HEK293 (cell line): ENCODE measurements around the gene SLC35D1.

Experiments used
- CTCF ChIA-PET: fragments of 350-600 bp; formaldehyde crosslinking; extraction: SDS; loops from one replicate; lab custom pipeline; 2021; ENCODE audit warnings: antibody characterized with exemption; lab: Yijun Ruan, JAX
- POLR2A ChIA-PET: fragments of 300-600 bp; formaldehyde crosslinking; extraction: SDS; loops from one replicate; lab custom pipeline; 2020; ENCODE audit warnings: antibody characterized with exemption, inconsistent platforms; lab: Yijun Ruan, JAX
- H3K27ac ChIP-seq: fragments of 200-500 bp; sonication (Bioruptor generic); 2 replicates; pipeline ENCODE4 v1.5.1; 2014; ENCODE audit warnings: low read depth, low read length, control low read depth, inconsistent platforms; ENCODE audit errors: extremely low read depth
- H3K36me3 ChIP-seq, 2 experiments: fragments of 200-500 bp in 1 of 2; sonication (Bioruptor generic) in 1 of 2; 1 replicate in 1 of 2; 2 replicates in 1 of 2; pipeline ENCODE4 v1.5.1; 2014 to 2017; ENCODE audit warnings: inconsistent platforms in 2 of 2, low read length in 2 of 2; ENCODE audit not compliant: control insufficient read depth in 2 of 2, insufficient read depth in 1 of 2
- H3K4me1 ChIP-seq: fragments of 200-500 bp; sonication (Bioruptor generic); 2 replicates; pipeline ENCODE4 v1.5.1; 2014; ENCODE audit warnings: mild to moderate bottlenecking, low read length, inconsistent platforms; ENCODE audit not compliant: control insufficient read depth, insufficient read depth
- H3K4me3 ChIP-seq: 2 replicates; pipeline ENCODE4 v1.5.1; 2011; ENCODE audit warnings: low read depth, mild to moderate bottlenecking, control low read depth, low read length, moderate library complexity
- H3K9me3 ChIP-seq: fragments of 200-500 bp; sonication (Bioruptor generic); 2 replicates; pipeline ENCODE4 v1.5.1; 2014; ENCODE audit warnings: low read depth, low read length, inconsistent platforms; ENCODE audit not compliant: control insufficient read depth, insufficient read depth
- GLIS1 ChIP-seq: fragments of 450-650 bp; formaldehyde crosslinking; IDR thresholded peaks from 2 replicates; pipeline ENCODE4 v1.5.1; 2016; ENCODE audit warnings: missing biosample characterization, missing genetic modification characterization
- HOXA7 ChIP-seq: sonication (generic); formaldehyde crosslinking; IDR thresholded peaks from 2 replicates; pipeline ENCODE4 v1.8.1; 2022; ENCODE audit warnings: missing genetic modification reagents, borderline replicate concordance
- MYNN ChIP-seq: fragments of 450-650 bp; formaldehyde crosslinking; IDR thresholded peaks from 2 replicates; pipeline ENCODE4 v1.5.1; 2016; ENCODE audit warnings: missing biosample characterization, missing genetic modification characterization, borderline replicate concordance
- OVOL3 ChIP-seq: fragments of 450-650 bp; formaldehyde crosslinking; IDR thresholded peaks from 2 replicates; pipeline ENCODE4 v1.5.1; 2016; ENCODE audit warnings: missing biosample characterization, missing genetic modification characterization
- YY2 ChIP-seq: fragments of 450-650 bp; formaldehyde crosslinking; IDR thresholded peaks from 2 replicates; pipeline ENCODE4 v1.5.1; 2016; ENCODE audit warnings: missing biosample characterization, missing genetic modification characterization
- ZBTB17 ChIP-seq: fragments of 450-650 bp; formaldehyde crosslinking; IDR thresholded peaks from 2 replicates; pipeline ENCODE4 v1.5.1; 2016; ENCODE audit warnings: missing biosample characterization, missing genetic modification characterization
- ZNF202 ChIP-seq: fragments of 450-650 bp; formaldehyde crosslinking; IDR thresholded peaks from 2 replicates; pipeline ENCODE4 v1.5.1; 2016; ENCODE audit warnings: missing biosample characterization, missing genetic modification characterization, borderline replicate concordance
- ZNF302 ChIP-seq: fragments of 450-650 bp; formaldehyde crosslinking; IDR thresholded peaks from 2 replicates; pipeline ENCODE4 v1.5.1; 2016; ENCODE audit warnings: missing biosample characterization, missing genetic modification characterization, low read depth
- ZNF433 ChIP-seq: fragments of 450-650 bp; formaldehyde crosslinking; IDR thresholded peaks from 2 replicates; pipeline ENCODE4 v1.5.1; 2016; ENCODE audit warnings: missing biosample characterization, missing genetic modification characterization, low read depth
- ZNF510 ChIP-seq: fragments of 450-650 bp; formaldehyde crosslinking; IDR thresholded peaks from 2 replicates; pipeline ENCODE4 v1.5.1; 2018; ENCODE audit warnings: mild to moderate bottlenecking, missing genetic modification characterization, missing biosample characterization; ENCODE audit not compliant: insufficient replicate concordance
- ZNF548 ChIP-seq: fragments of 450-650 bp; formaldehyde crosslinking; IDR thresholded peaks from 2 replicates; pipeline ENCODE4 v1.5.1; 2016; ENCODE audit warnings: missing biosample characterization, missing genetic modification characterization
- ZNF596 ChIP-seq: fragments of 450-650 bp; IDR thresholded peaks from 2 replicates; pipeline ENCODE4 v1.5.0; 2018; ENCODE audit warnings: missing biosample characterization, mild to moderate bottlenecking, missing genetic modification characterization, moderate library complexity
- ZNF654 ChIP-seq: fragments of 450-650 bp; formaldehyde crosslinking; IDR thresholded peaks from 2 replicates; pipeline ENCODE4 v1.5.1; 2016; ENCODE audit warnings: low read depth, missing biosample characterization, missing genetic modification characterization
- ZNF664 ChIP-seq: fragments of 450-650 bp; formaldehyde crosslinking; IDR thresholded peaks from 2 replicates; pipeline ENCODE4 v1.5.1; 2016; ENCODE audit warnings: missing biosample characterization, missing genetic modification characterization
- ZNF777 ChIP-seq: fragments of 450-650 bp; formaldehyde crosslinking; IDR thresholded peaks from 2 replicates; pipeline ENCODE4 v1.5.1; 2017; ENCODE audit warnings: missing biosample characterization, missing genetic modification characterization, borderline replicate concordance
- TF ChIP-seq, protein P1 (sequence below): fragments of 450-650 bp; formaldehyde crosslinking; IDR thresholded peaks from 2 replicates; pipeline ENCODE4 v1.5.1; 2017; ENCODE audit warnings: missing biosample characterization, missing genetic modification characterization
- TF ChIP-seq, protein P2 (sequence below): sonication (generic); formaldehyde crosslinking; IDR thresholded peaks from 2 replicates; pipeline ENCODE4 v1.8.1; 2022; ENCODE audit warnings: mild to moderate bottlenecking, moderate library complexity, missing genetic modification reagents
- TF ChIP-seq, protein P3 (sequence below): fragments of 450-650 bp; formaldehyde crosslinking; IDR thresholded peaks from 2 replicates; pipeline ENCODE4 v1.5.1; 2017; ENCODE audit warnings: missing biosample characterization, missing genetic modification characterization
- TF ChIP-seq, protein P4 (sequence below): fragments of 450-650 bp; formaldehyde crosslinking; IDR thresholded peaks from 2 replicates; pipeline ENCODE4 v1.5.1; 2016; ENCODE audit warnings: missing biosample characterization, missing genetic modification characterization
- TF ChIP-seq, protein P5 (sequence below): fragments of 450-650 bp; formaldehyde crosslinking; IDR thresholded peaks from 2 replicates; pipeline ENCODE4 v1.5.1; 2016; ENCODE audit warnings: missing biosample characterization, missing genetic modification characterization, borderline replicate concordance

SLC35D1 gene

DNA sequence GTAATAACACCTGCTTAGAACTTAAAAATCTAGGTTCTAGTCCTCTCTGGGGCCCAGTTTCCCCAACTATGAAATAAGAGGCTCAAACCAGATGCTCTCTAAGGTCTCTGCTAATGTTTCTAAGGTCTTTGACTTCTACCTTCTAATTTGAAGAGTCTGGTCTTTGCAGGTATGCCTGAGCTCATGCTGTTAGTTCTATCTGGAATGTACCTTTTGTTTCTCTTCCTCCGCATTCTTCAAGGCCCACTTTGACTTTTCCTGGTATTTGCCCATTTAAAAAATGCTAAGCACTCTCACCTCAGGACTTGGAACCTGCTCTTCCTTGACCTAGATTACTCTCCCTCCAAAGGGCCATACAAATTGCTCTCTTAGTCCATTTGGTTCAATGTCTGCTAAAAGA, 13.5 kb downstream of the SLC35D1 start:
- POLR2A ChIA-PET = no interaction called here
- H3K9me3 ChIP-seq = no peaks in the 10 kb centered on the region
- TF ChIP-seq, protein P1, sequence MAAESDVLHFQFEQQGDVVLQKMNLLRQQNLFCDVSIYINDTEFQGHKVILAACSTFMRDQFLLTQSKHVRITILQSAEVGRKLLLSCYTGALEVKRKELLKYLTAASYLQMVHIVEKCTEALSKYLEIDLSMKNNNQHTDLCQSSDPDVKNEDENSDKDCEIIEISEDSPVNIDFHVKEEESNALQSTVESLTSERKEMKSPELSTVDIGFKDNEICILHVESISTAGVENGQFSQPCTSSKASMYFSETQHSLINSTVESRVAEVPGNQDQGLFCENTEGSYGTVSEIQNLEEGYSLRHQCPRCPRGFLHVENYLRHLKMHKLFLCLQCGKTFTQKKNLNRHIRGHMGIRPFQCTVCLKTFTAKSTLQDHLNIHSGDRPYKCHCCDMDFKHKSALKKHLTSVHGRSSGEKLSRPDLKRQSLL = no peak
- TF ChIP-seq ZBTB17 (tag by site-specific recombination) (no peak), ZNF510 (no peak), ZNF302 (tag by site-specific recombination) (no peak), ZNF664 (tag by site-specific recombination) (no peak), GLIS1 (tag by site-specific recombination) (no peak), ZNF654 (tag by site-specific recombination) (no peak), MYNN (no peak), ZNF596 (tag by site-specific recombination) (no peak)
- H3K36me3 ChIP-seq = peaks cover 43 to 91% of the 10 kb centered on the region in 2 experiments
- H3K4me3 ChIP-seq = no peak overlapping the region
- CTCF ChIA-PET = interaction anchor here (0.6 kb wide), 1 partner anchor 111 kb away, joined by 4 read pairs; no protein-coding TSS in a partner anchor
- no peak overlapping the region for H3K27ac ChIP-seq
- H3K4me1 ChIP-seq = no peaks in the 10 kb centered on the region

DNA sequence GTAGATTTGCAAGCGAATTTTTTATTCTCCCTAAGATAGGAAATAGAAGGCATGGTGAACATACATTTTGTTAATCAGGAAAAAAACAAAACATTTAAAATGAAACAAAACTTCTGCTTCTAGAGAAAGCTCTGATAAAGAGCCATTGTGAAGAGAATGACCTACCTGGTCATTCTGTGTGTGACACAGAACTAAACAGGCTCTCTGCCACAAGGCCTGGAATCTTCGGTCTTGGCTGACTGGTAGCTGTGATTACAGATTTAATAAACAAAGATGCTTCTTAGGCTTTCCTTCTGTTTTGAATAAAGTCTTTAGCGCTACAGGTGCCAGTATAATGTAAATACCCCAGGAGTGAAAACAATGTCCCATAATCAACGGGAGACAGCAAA, 22.1 kb downstream of the SLC35D1 start:
- Histone ChIP-seq H3K4me3 (no peak overlapping the region), H3K27ac (no peak overlapping the region), H3K4me1 (no peaks in the 10 kb centered on the region), H3K9me3 (no peaks in the 10 kb centered on the region), H3K36me3 (peaks cover 15 to 39% of the 10 kb centered on the region in 2 experiments)
- ChIA-PET CTCF (interaction anchor here (0.6 kb wide), 1 partner anchor 58 kb away, joined by 4 read pairs; no protein-coding TSS in a partner anchor), POLR2A (no interaction called here)
- TF ChIP-seq YY2 (tag by site-specific recombination) (no peak), OVOL3 (no peak), ZNF202 (tag by site-specific recombination) (no peak), ZNF433 (tag by site-specific recombination) (no peak), ZNF777 (tag by site-specific recombination) (no peak), HOXA7 (CRISPR knock-in tag) (no peak), ZNF548 (tag by site-specific recombination) (no peak)
- TF ChIP-seq, protein P2, sequence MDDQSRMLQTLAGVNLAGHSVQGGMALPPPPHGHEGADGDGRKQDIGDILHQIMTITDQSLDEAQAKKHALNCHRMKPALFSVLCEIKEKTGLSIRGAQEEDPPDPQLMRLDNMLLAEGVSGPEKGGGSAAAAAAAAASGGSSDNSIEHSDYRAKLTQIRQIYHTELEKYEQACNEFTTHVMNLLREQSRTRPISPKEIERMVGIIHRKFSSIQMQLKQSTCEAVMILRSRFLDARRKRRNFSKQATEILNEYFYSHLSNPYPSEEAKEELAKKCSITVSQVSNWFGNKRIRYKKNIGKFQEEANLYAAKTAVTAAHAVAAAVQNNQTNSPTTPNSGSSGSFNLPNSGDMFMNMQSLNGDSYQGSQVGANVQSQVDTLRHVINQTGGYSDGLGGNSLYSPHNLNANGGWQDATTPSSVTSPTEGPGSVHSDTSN (CRISPR knock-in tag) = no peak
- TF ChIP-seq, protein P3, sequence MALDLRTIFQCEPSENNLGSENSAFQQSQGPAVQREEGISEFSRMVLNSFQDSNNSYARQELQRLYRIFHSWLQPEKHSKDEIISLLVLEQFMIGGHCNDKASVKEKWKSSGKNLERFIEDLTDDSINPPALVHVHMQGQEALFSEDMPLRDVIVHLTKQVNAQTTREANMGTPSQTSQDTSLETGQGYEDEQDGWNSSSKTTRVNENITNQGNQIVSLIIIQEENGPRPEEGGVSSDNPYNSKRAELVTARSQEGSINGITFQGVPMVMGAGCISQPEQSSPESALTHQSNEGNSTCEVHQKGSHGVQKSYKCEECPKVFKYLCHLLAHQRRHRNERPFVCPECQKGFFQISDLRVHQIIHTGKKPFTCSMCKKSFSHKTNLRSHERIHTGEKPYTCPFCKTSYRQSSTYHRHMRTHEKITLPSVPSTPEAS (tag by site-specific recombination) = no peak
- TF ChIP-seq, protein P4, sequence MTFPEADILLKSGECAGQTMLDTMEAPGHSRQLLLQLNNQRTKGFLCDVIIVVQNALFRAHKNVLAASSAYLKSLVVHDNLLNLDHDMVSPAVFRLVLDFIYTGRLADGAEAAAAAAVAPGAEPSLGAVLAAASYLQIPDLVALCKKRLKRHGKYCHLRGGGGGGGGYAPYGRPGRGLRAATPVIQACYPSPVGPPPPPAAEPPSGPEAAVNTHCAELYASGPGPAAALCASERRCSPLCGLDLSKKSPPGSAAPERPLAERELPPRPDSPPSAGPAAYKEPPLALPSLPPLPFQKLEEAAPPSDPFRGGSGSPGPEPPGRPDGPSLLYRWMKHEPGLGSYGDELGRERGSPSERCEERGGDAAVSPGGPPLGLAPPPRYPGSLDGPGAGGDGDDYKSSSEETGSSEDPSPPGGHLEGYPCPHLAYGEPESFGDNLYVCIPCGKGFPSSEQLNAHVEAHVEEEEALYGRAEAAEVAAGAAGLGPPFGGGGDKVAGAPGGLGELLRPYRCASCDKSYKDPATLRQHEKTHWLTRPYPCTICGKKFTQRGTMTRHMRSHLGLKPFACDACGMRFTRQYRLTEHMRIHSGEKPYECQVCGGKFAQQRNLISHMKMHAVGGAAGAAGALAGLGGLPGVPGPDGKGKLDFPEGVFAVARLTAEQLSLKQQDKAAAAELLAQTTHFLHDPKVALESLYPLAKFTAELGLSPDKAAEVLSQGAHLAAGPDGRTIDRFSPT (tag by site-specific recombination) = no peak
- TF ChIP-seq, protein P5, sequence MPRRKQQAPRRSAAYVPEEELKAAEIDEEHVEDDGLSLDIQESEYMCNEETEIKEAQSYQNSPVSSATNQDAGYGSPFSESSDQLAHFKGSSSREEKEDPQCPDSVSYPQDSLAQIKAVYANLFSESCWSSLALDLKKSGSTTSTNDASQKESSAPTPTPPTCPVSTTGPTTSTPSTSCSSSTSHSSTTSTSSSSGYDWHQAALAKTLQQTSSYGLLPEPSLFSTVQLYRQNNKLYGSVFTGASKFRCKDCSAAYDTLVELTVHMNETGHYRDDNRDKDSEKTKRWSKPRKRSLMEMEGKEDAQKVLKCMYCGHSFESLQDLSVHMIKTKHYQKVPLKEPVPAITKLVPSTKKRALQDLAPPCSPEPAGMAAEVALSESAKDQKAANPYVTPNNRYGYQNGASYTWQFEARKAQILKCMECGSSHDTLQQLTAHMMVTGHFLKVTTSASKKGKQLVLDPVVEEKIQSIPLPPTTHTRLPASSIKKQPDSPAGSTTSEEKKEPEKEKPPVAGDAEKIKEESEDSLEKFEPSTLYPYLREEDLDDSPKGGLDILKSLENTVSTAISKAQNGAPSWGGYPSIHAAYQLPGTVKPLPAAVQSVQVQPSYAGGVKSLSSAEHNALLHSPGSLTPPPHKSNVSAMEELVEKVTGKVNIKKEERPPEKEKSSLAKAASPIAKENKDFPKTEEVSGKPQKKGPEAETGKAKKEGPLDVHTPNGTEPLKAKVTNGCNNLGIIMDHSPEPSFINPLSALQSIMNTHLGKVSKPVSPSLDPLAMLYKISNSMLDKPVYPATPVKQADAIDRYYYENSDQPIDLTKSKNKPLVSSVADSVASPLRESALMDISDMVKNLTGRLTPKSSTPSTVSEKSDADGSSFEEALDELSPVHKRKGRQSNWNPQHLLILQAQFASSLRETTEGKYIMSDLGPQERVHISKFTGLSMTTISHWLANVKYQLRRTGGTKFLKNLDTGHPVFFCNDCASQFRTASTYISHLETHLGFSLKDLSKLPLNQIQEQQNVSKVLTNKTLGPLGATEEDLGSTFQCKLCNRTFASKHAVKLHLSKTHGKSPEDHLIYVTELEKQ (tag by site-specific recombination) = no peak
